Panc1 (cell line): ENCODE data around the gene CGA. TPM values are rescaled to one million over a fixed set of nuclear protein-coding genes. Genes with fewer than 3 reads are reported as not detected.

Experiments
- ATAC-seq: fragments of 200-7000 bp; cut with Tn5 transposase; 2 replicates; pipeline ENCODE4 v1.9.1; 2020; ENCODE audit warnings: mild to moderate bottlenecking, moderate library complexity
- BruUV-seq: library from RNA; stranded (reverse); fragments of 400-500 nt; replicated peaks from 2 replicates; lab custom pipeline; 2021; lab: Mats Ljungman, UMichigan
- CTCF ChIA-PET: fragments of 300-600 bp; sonication (Branson Sonifier 250); formaldehyde crosslinking; loops from one replicate; lab custom pipeline; 2022; ENCODE audit warnings: antibody characterized with exemption; lab: Charles Lee
- POLR2A ChIA-PET: fragments of 300-600 bp; sonication (Branson Sonifier 250); formaldehyde crosslinking; loops from one replicate; lab custom pipeline; 2022; ENCODE audit warnings: antibody characterized with exemption; lab: Charles Lee
- DNase-seq: peaks from one replicate; pipeline ENCODE4 v3.0.0-alpha.2; 2010; ENCODE audit warnings: low read depth, low spot score
- H3K27ac ChIP-seq: 2 replicates; pipeline ENCODE4 v1.5.1; 2011; ENCODE audit warnings: mild to moderate bottlenecking, low read length, inconsistent platforms
- H3K27me3 ChIP-seq: fragments of 200-500 bp; sonication (Bioruptor generic); 2 replicates; pipeline ENCODE4 v1.6.0; 2014; ENCODE audit warnings: low read length, inconsistent platforms; ENCODE audit not compliant: control insufficient read depth, insufficient read depth
- H3K36me3 ChIP-seq: fragments of 200-500 bp; sonication (Bioruptor generic); 2 replicates; pipeline ENCODE4 v1.5.1; 2014; ENCODE audit warnings: inconsistent platforms, mild to moderate bottlenecking, low read length, moderate library complexity; ENCODE audit not compliant: control insufficient read depth, insufficient read depth
- H3K4me1 ChIP-seq: 2 replicates; pipeline ENCODE4 v1.5.1; 2011; ENCODE audit warnings: inconsistent platforms, mild to moderate bottlenecking, low read length, moderate library complexity; ENCODE audit not compliant: control insufficient read depth, insufficient read depth
- H3K4me3 ChIP-seq, 2 experiments: 2 replicates each; pipeline ENCODE4 v1.5.1; 2011 to 2012; ENCODE audit warnings: low read depth in 2 of 2, low read length in 2 of 2, mild to moderate bottlenecking in 2 of 2, inconsistent platforms in 1 of 2, moderate library complexity in 1 of 2
- H3K9me3 ChIP-seq: fragments of 200-500 bp; sonication (Bioruptor generic); 2 replicates; pipeline ENCODE4 v1.5.1; 2014; ENCODE audit warnings: low read depth, mild to moderate bottlenecking, inconsistent platforms, low read length, moderate library complexity; ENCODE audit not compliant: control insufficient read depth, insufficient read depth
- CTCF ChIP-seq: fragments of 450-650 bp; IDR thresholded peaks from 2 replicates; pipeline ENCODE4 v1.5.1; 2017; ENCODE audit warnings: mild to moderate bottlenecking
- POLR2AphosphoS5 ChIP-seq: IDR thresholded peaks from 2 replicates; pipeline ENCODE4 v1.6.1; 2012; ENCODE audit warnings: mild to moderate bottlenecking, low read depth, low read length, moderate library complexity
- REST ChIP-seq, 2 experiments: IDR thresholded peaks; 2 replicates each; pipeline ENCODE4 v1.6.1; 2011 to 2012; ENCODE audit warnings: low read depth in 2 of 2, control low read depth in 1 of 2, low read length in 1 of 2, mild to moderate bottlenecking in 1 of 2, moderate library complexity in 1 of 2; ENCODE audit not compliant: insufficient read depth in 1 of 2
- SIN3A ChIP-seq: IDR thresholded peaks from 2 replicates; pipeline ENCODE4 v1.6.1; 2012; ENCODE audit warnings: low read depth, mild to moderate bottlenecking, low read length, moderate library complexity, borderline replicate concordance; ENCODE audit not compliant: insufficient read depth
- TCF7L2 ChIP-seq: IDR thresholded peaks from 2 replicates; pipeline ENCODE4 v1.6.1; 2011; ENCODE audit warnings: mild to moderate bottlenecking, low read depth, low read length, inconsistent platforms
- in situ Hi-C: cut with HindIII; loops from 2 replicates; pipeline ENCODE4 v1.10.0; 2016; ENCODE audit warnings: low sequenced_read_pairs, low pct_unique_long_range_greater_than_20kb
- intact Hi-C: fragments of 100-400 bp; cut with micrococcal nuclease; formaldehyde crosslinking; loops from one replicate; pipeline ENCODE4 v1.10.0; 2022; ENCODE audit not compliant: unreplicated experiment
- total RNA-seq: library from RNA; stranded (reverse); gene quantifications from one replicate; pipeline ENCODE4 v1.2.1, GENCODE V29; 2021; ENCODE audit not compliant: unreplicated experiment

Gene CGA
- total RNA-seq, 1 experiment from 2014 or later = not detected

GRCh38 chr6:87093651-87094050, 1.3 kb downstream of the CGA start:
- POLR2A ChIA-PET = interaction anchor here (0.6 kb wide), 1 partner anchor 12 kb away, joined by 3 read pairs; no protein-coding TSS in a partner anchor
- TF ChIP-seq POLR2AphosphoS5 (no peak), TCF7L2 (no peak), CTCF (no peak), REST (IDR thresholded peaks at IDR 0.05; ENCODE audit: insufficient read depth in 1 of 2, low read depth in 2 of 2, low read length in 1 of 2) (no peak), SIN3A (no peak)
- intact Hi-C loops (no loop called here), in situ Hi-C loops (no loop called here)
- ATAC-seq (no peak), DNase-seq (no peak)
- CTCF ChIA-PET = no interaction called here
- BruUV-seq = no TSS peak
- Histone ChIP-seq H3K27me3 (peaks cover 34% of the 10 kb centered on the region), H3K36me3 (no peaks in the 10 kb centered on the region), H3K4me3 (no peak overlapping the region), H3K9me3 (no peaks in the 10 kb centered on the region), H3K4me1 (no peaks in the 10 kb centered on the region), H3K27ac (no peak overlapping the region)

- H3K4me3 ChIP-seq = no peak overlapping the region
- TF ChIP-seq REST (IDR thresholded peaks at IDR 0.05; ENCODE audit: insufficient read depth in 1 of 2, low read depth in 2 of 2, low read length in 1 of 2) (no peak), SIN3A (no peak), CTCF (no peak), TCF7L2 (no peak), POLR2AphosphoS5 (no peak)
- no peaks in the 10 kb centered on the region for H3K36me3 ChIP-seq
- intact Hi-C loops = no loop called here
- H3K27ac ChIP-seq = no peak overlapping the region
- in situ Hi-C loops = no loop called here
- H3K9me3 ChIP-seq = no peaks in the 10 kb centered on the region
- no peaks in the 10 kb centered on the region for H3K4me1 ChIP-seq
- CTCF ChIA-PET = interaction anchor here (0.7 kb wide), 1 partner anchor 299 kb away, joined by 12 read pairs; no protein-coding TSS in a partner anchor
- no TSS peak for BruUV-seq
- POLR2A ChIA-PET = no interaction called here
- DNase-seq (no peak), ATAC-seq (no peak)
- peaks cover 31% of the 10 kb centered on the region for H3K27me3 ChIP-seq
These were observed 1.7 kb downstream of the CGA start for GRCh38 chr6:87093199-87093598.
